ENCODE measurements around the gene MACROD2.

MACROD2 gene

GRCh38 chr20:14696478-14696877 lies 701.2 kb downstream of the MACROD2 start:
- no peak overlapping the region for H3K27ac ChIP-seq
- TF ChIP-seq CTCF (conservative IDR thresholded peaks at IDR 0.05): no peak
- TF ChIP-seq ZFX (IDR thresholded peaks at IDR 0.05): no peak

GRCh38 chr20:14696937-14697336 lies 701.6 kb downstream of the MACROD2 start:
- TF ChIP-seq ZFX (IDR thresholded peaks at IDR 0.05) (no peak), CTCF (conservative IDR thresholded peaks at IDR 0.05) (no peak)
- H3K27ac ChIP-seq: no peak overlapping the region

GRCh38 chr20:14698125-14698524 lies 702.8 kb downstream of the MACROD2 start:
- no peak overlapping the region for H3K27ac ChIP-seq
- TF ChIP-seq CTCF (conservative IDR thresholded peaks at IDR 0.05): no peak
- no peak for TF ChIP-seq ZFX (IDR thresholded peaks at IDR 0.05)

- H3K27ac ChIP-seq: no peak overlapping the region
- no peak for TF ChIP-seq CTCF (conservative IDR thresholded peaks at IDR 0.05)
- no peak for TF ChIP-seq ZFX (IDR thresholded peaks at IDR 0.05)
Observed at GRCh38 chr20:14698605-14699373, 703.5 kb downstream of the MACROD2 start.

- H3K27ac ChIP-seq: no peak overlapping the region
- TF ChIP-seq CTCF (conservative IDR thresholded peaks at IDR 0.05) (no peak), ZFX (IDR thresholded peaks at IDR 0.05) (no peak)
Observed at GRCh38 chr20:14700639-14700960, 705.3 kb downstream of the MACROD2 start.

- no peak overlapping the region for H3K27ac ChIP-seq
- TF ChIP-seq ZFX (IDR thresholded peaks at IDR 0.05): no peak
- TF ChIP-seq CTCF (conservative IDR thresholded peaks at IDR 0.05): no peak
Observed at GRCh38 chr20:14701326-14701725, 706.0 kb downstream of the MACROD2 start.

- TF ChIP-seq ZFX (IDR thresholded peaks at IDR 0.05): no peak
- no peak for TF ChIP-seq CTCF (conservative IDR thresholded peaks at IDR 0.05)
- H3K27ac ChIP-seq: no peak overlapping the region
Observed at GRCh38 chr20:14706555-14706954, 711.2 kb downstream of the MACROD2 start.
